CD4-positive, alpha-beta T cell treated with Interleukin-1 beta for 1 hour (primary cell): ENCODE data around the gene MT1E.
"Not testable (repeated sequence)": the region's sequence is repeated elsewhere in the genome, so short reads cannot be mapped to it uniquely, and the experiment has no call there.

Experiments used
- DNase-seq, 2 donors: peaks; one replicate each; pipeline ENCODE4 v3.0.0-alpha.2; 2020 to 2022

MT1E gene

GRCh38 chr16:56649271-56649670, 23.7 kb downstream of the MT1E start:
- DNase-seq = no peak

GRCh38 chr16:56649820-56650219, 24.2 kb downstream of the MT1E start:
- no peak for DNase-seq

- DNase-seq = no peak
Observed at GRCh38 chr16:56651586-56651985, 26.0 kb downstream of the MT1E start, which contains the start of gene MT1B. Gene MT1B, plus strand, starts transcription at chr16:56651886. Its CDS starts 68 bp downstream, at chr16:56651954.

GRCh38 chr16:56652600-56652999, 27.0 kb downstream of the MT1E start:
- no peak for DNase-seq

GRCh38 chr16:56653218-56653617, 27.6 kb downstream of the MT1E start:
- no peak for DNase-seq

GRCh38 chr16:56657555-56658326, 32.2 kb downstream of the MT1E start, which contains the start of gene MT1F:
Gene MT1F, plus strand, starts transcription at chr16:56657959. Its CDS starts 100 bp downstream, at chr16:56658059.
- peak; percentile 58 to 70 for DNase-seq

- no peak for DNase-seq
Observed at GRCh38 chr16:56658327-56658875, 32.8 kb downstream of the MT1E start.

GRCh38 chr16:56662357-56663354, 37.1 kb downstream of the MT1E start:
- peak in 1 of 2 donors; percentile 20 for DNase-seq

- DNase-seq = no peak
Observed at GRCh38 chr16:56664506-56664905, 38.9 kb downstream of the MT1E start.

- not testable (repeated sequence) for DNase-seq
Observed at GRCh38 chr16:56665286-56666261, 40.0 kb downstream of the MT1E start.

- DNase-seq = no peak
Observed at GRCh38 chr16:56667581-56668571, 42.3 kb downstream of the MT1E start, which contains the start of gene MT1G. Gene MT1G, minus strand, starts transcription at chr16:56668065. Its CDS starts 72 bp downstream, at chr16:56667993.

- DNase-seq = no peak
Observed at GRCh38 chr16:56669005-56669839, 43.6 kb downstream of the MT1E start, which contains the start of gene MT1H. Gene MT1H, plus strand, starts transcription at chr16:56669814. Its CDS starts 71 bp downstream, at chr16:56669885.

GRCh38 chr16:56669840-56670619, 44.4 kb downstream of the MT1E start:
- DNase-seq = no peak

GRCh38 chr16:56670620-56670934, 45.0 kb downstream of the MT1E start:
- DNase-seq = no peak

- DNase-seq = not testable (repeated sequence)
Observed at GRCh38 chr16:56671691-56672090, 46.1 kb downstream of the MT1E start.

- DNase-seq = not testable (repeated sequence)
Observed at GRCh38 chr16:56672171-56672570, 46.6 kb downstream of the MT1E start.

GRCh38 chr16:56672761-56673536, 47.4 kb downstream of the MT1E start:
- DNase-seq = no peak

- DNase-seq = peak; percentile 20 to 27
Observed at GRCh38 chr16:56673921-56674320, 48.3 kb downstream of the MT1E start.
